Smooth muscle cell (in vitro differentiated cells): Measurements from ENCODE around the gene NOL9. TPM values are rescaled to one million over a fixed set of nuclear protein-coding genes. Genes with fewer than 3 reads are reported as not detected.

Source experiments
- DNase-seq: peaks from one replicate; lab custom pipeline; 2025; ENCODE audit not compliant: unreplicated experiment; lab: John Stamatoyannopoulos, UW
- H2AFZ ChIP-seq: fragments of 200-600 bp; sonication (generic); 2 replicates; pipeline ENCODE4 v1.6.0; 2016; ENCODE audit warnings: antibody characterized with exemption, low read depth, mild to moderate bottlenecking
- H3F3A ChIP-seq: fragments of 200-600 bp; sonication (generic); 2 replicates; pipeline ENCODE4 v1.6.0; 2017; ENCODE audit warnings: antibody characterized with exemption, low read depth
- H3K27ac ChIP-seq: fragments of 200-600 bp; sonication (generic); 2 replicates; pipeline ENCODE4 v1.5.1; 2016; ENCODE audit warnings: low read depth, mild to moderate bottlenecking
- H3K27me3 ChIP-seq: fragments of 200-600 bp; sonication (generic); 2 replicates; pipeline ENCODE4 v1.6.1; 2016; ENCODE audit warnings: low read depth, mild to moderate bottlenecking
- H3K36me3 ChIP-seq: fragments of 200-600 bp; sonication (generic); 2 replicates; pipeline ENCODE4 v1.5.1; 2016; ENCODE audit warnings: low read depth
- H3K4me1 ChIP-seq: fragments of 200-600 bp; sonication (generic); 2 replicates; pipeline ENCODE4 v1.5.1; 2016; ENCODE audit warnings: low read depth
- H3K4me2 ChIP-seq: fragments of 200-600 bp; sonication (generic); 2 replicates; pipeline ENCODE4 v1.6.0; 2016; ENCODE audit warnings: mild to moderate bottlenecking
- H3K4me3 ChIP-seq: fragments of 200-600 bp; sonication (generic); 2 replicates; pipeline ENCODE4 v1.5.1; 2016; ENCODE audit warnings: mild to moderate bottlenecking
- H3K79me2 ChIP-seq: fragments of 200-600 bp; sonication (generic); 2 replicates; pipeline ENCODE4 v1.6.0; 2016; ENCODE audit warnings: low read depth, mild to moderate bottlenecking
- H3K9ac ChIP-seq: fragments of 200-600 bp; sonication (generic); 2 replicates; pipeline ENCODE4 v1.6.0; 2016; ENCODE audit warnings: low read depth
- H3K9me3 ChIP-seq: fragments of 200-600 bp; sonication (generic); replicated peaks from 2 replicates; pipeline ENCODE4 v1.5.1; 2016; ENCODE audit warnings: low read depth
- H4K20me1 ChIP-seq: fragments of 200-600 bp; sonication (generic); 2 replicates; pipeline ENCODE4 v1.6.0; 2016; ENCODE audit warnings: low read depth
- CTCF ChIP-seq: fragments of 200-600 bp; sonication (generic); IDR thresholded peaks from 2 replicates; pipeline ENCODE4 v1.5.1; 2017; ENCODE audit warnings: borderline replicate concordance, mild to moderate bottlenecking, antibody characterized with exemption; ENCODE audit not compliant: insufficient read depth, poor library complexity, severe bottlenecking
- WGBS: methylation state at CpG from one replicate; pipeline ENCODE4 v1.1.7; 2016; ENCODE audit warnings: low lambda C conversion rate; 5-methylcytosine and 5-hydroxymethylcytosine counted together
- polyA plus RNA-seq: library from polyadenylated mRNA; unstranded; fragments of >200 nt; fragmentation: Nextera tagmentation; extraction: Ambion mirVana; gene quantifications from 2 replicates; pipeline ENCODE4 v1.2.1, GENCODE V29; 2016
- total RNA-seq: library from RNA; depleted of rRNA; stranded (reverse); fragments of >200 nt; gene quantifications from 2 replicates; pipeline ENCODE4 v1.2.3, GENCODE V29; 2014

Gene NOL9
- total and polyA plus RNA-seq, 2 experiments from 2014 or later, result 8.1 to 12.0 TPM

DNA sequence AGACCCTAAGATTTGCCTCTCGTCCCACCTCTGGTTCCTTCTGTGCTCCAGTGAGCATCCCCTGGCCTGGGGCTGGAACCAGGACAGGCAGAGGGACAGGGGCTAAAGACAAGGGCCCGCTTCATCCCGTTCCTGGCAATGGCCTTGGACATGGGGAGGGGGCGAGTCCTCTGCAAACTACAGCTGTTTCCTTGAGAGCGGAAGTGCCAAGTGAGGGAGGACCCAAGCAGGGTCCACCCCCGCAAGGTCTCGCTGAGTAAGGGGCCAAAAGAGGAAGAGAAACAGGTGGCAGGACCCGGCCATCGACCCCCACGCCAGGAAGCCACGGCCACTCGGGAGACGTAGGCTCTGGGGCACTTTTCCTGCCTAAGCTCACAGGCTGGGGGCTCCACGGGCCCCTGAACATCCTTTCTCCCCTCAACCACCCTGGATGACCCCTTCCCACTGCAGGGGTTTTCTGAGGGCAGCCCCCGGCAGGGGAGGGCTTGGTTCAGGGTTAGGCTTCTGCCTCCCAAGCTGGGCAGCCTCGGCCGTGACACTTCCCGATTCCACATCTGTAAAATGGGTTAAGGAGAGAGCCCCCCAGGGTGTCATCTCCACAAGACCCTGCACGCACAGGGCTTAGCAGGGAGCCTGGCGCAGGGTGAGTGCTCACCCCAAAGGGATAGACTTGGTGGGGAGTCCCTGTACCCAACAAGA lies 44.9 kb downstream of the NOL9 start:
- no peaks in the 10 kb centered on the region for H3K27me3 ChIP-seq
- no peaks in the 10 kb centered on the region for H3K36me3 ChIP-seq
- H3K9ac ChIP-seq, result no peak overlapping the region
- H3K4me2 ChIP-seq, result no peak overlapping the region
- H2AFZ ChIP-seq, result no peak overlapping the region
- WGBS, result 93% methylated on average over 19 of the region's 20 CpGs
- DNase-seq, result no peak
- no peaks in the 10 kb centered on the region for H3F3A ChIP-seq
- no peak overlapping the region for H3K4me3 ChIP-seq
- TF ChIP-seq CTCF, result no peak
- H3K9me3 ChIP-seq, result no peaks in the 10 kb centered on the region
- no peak overlapping the region for H3K27ac ChIP-seq
- H3K79me2 ChIP-seq, result no peaks in the 10 kb centered on the region
- H4K20me1 ChIP-seq, result no peaks in the 10 kb centered on the region
- no peaks in the 10 kb centered on the region for H3K4me1 ChIP-seq

GRCh38 chr1:6508816-6509189 lies 45.5 kb downstream of the NOL9 start:
- no peaks in the 10 kb centered on the region for H3K4me1 ChIP-seq
- H3K27ac ChIP-seq, result no peak overlapping the region
- no peaks in the 10 kb centered on the region for H3K79me2 ChIP-seq
- no peak overlapping the region for H2AFZ ChIP-seq
- no peaks in the 10 kb centered on the region for H4K20me1 ChIP-seq
- H3K27me3 ChIP-seq, result no peaks in the 10 kb centered on the region
- H3K4me3 ChIP-seq, result no peak overlapping the region
- H3K9ac ChIP-seq, result no peak overlapping the region
- 95% methylated on average over 11 of the region's 11 CpGs for WGBS
- H3K36me3 ChIP-seq, result no peaks in the 10 kb centered on the region
- H3K9me3 ChIP-seq, result no peaks in the 10 kb centered on the region
- TF ChIP-seq CTCF, result no peak
- no peak overlapping the region for H3K4me2 ChIP-seq
- no peaks in the 10 kb centered on the region for H3F3A ChIP-seq
- no peak for DNase-seq

DNA sequence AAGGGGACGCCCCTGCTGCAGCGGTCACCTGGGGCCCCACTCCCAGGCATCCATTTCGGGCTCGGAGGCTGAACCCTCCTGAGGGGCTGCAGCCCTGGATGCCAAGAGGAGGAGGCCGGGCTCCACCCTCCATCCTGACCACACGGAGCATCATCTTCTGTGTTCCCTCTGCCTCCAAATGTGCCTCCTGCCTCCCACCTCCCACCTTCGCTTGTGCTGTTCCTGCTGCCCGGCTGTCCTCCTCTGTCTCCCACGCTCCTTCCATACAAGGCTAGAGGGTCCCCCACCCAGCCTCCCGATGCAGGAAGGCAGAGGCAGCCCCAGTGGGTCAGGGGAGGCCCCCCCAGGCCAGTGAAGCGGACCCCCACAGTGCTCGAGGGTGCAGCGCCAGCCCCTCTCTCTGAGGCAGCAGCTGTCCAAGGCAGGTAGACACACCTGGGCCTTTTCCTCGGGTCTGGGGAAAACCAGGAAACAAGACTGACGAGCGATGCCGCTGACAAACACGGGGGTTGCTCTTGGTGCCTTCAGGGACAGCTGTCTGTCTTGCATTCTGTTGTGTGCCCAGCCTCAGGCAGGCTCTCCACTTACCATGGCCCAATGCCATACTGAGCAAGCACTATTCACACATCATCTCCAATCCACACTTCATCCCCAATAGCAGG lies 46.0 kb downstream of the NOL9 start:
- Histone ChIP-seq H3K4me2 (no peak overlapping the region), H3K9me3 (no peaks in the 10 kb centered on the region), H3K4me1 (no peaks in the 10 kb centered on the region), H2AFZ (no peak overlapping the region), H3K4me3 (no peak overlapping the region), H3K27me3 (no peaks in the 10 kb centered on the region), H3K36me3 (no peaks in the 10 kb centered on the region), H4K20me1 (no peaks in the 10 kb centered on the region), H3K27ac (no peak overlapping the region), H3K79me2 (no peaks in the 10 kb centered on the region), H3F3A (no peaks in the 10 kb centered on the region), H3K9ac (no peak overlapping the region)
- no peak for DNase-seq
- 89% methylated on average over 18 of the region's 18 CpGs for WGBS
- TF ChIP-seq CTCF, result no peak

DNA sequence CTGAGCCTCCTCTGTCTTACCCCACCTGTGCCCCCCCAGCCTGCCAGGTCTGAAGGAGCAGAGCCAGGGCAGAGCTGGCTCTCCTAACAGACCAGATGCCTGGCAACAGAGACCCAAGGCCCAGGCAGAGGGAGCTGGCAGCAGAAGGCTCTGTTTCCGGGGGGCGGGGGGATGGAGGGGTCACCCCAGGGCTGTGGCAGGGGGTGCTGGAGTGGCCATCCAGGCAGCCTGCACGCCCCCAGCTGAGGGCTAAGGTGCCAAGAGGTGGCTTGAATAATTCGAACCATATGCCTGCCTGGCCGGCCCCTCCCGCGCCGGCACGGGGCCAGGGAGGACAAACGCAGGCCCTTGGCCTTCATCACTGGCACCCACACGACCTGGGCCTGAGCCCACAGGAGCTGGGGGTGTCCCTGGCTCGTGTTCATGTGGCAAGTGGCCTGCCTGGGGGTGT lies 46.8 kb downstream of the NOL9 start:
- 90% methylated on average over 10 of the region's 12 CpGs for WGBS

More for the DNA sequence above, 46.8 kb downstream of the NOL9 start:
- no peak for TF ChIP-seq CTCF
- no peaks in the 10 kb centered on the region for H3K36me3 ChIP-seq
- H3F3A ChIP-seq, result no peaks in the 10 kb centered on the region
- H4K20me1 ChIP-seq, result no peaks in the 10 kb centered on the region
- H3K9ac ChIP-seq, result no peak overlapping the region
- H3K27me3 ChIP-seq, result no peaks in the 10 kb centered on the region
- no peak overlapping the region for H3K27ac ChIP-seq
- no peaks in the 10 kb centered on the region for H3K4me1 ChIP-seq
- H3K4me2 ChIP-seq, result no peak overlapping the region
- H2AFZ ChIP-seq, result no peak overlapping the region
- DNase-seq, result no peak
- H3K79me2 ChIP-seq, result no peaks in the 10 kb centered on the region
- no peak overlapping the region for H3K4me3 ChIP-seq
- no peaks in the 10 kb centered on the region for H3K9me3 ChIP-seq
